Activated T-cell treated with anti-CD3 and anti-CD28 coated beads, Interleukin-2, amount 50 U/mL, for 4 hours (primary cell): ENCODE data around the gene AGXT2. TPM values are rescaled to one million over a fixed set of nuclear protein-coding genes. Genes with fewer than 3 reads are reported as not detected.

Experiments used
- ATAC-seq, 2 donors: fragments of 200-7000 bp; cut with Tn5 transposase; one replicate each; pipeline ENCODE4 v1.10.0; 2021
- DNase-seq: peaks from one replicate; pipeline ENCODE4 v3.0.0-alpha.2; 2020
- H3K27me3 Mint-ChIP-seq: one replicate; pipeline ENCODE4 v1.8.0; 2021; ENCODE audit warnings: low read depth, mixed read lengths
- H3K36me3 Mint-ChIP-seq: one replicate; pipeline ENCODE4 v1.8.0; 2022; ENCODE audit warnings: mixed read lengths; ENCODE audit not compliant: insufficient read depth
- H3K4me1 Mint-ChIP-seq: one replicate; pipeline ENCODE4 v1.8.0; 2021; ENCODE audit warnings: low read depth, mixed read lengths
- H3K4me3 Mint-ChIP-seq: one replicate; pipeline ENCODE4 v1.8.0; 2021; ENCODE audit warnings: mild to moderate bottlenecking, moderate library complexity, mixed read lengths
- H3K9me3 Mint-ChIP-seq: one replicate; pipeline ENCODE4 v1.8.0; 2021; ENCODE audit warnings: mixed read lengths
- total RNA-seq, 3 donors: library from RNA; stranded (reverse); gene quantifications; one replicate each; pipeline ENCODE4 v1.2.1, GENCODE V29; 2021

AGXT2 gene
- total RNA-seq, 3 donors from 2014 or later = not detected

DNA sequence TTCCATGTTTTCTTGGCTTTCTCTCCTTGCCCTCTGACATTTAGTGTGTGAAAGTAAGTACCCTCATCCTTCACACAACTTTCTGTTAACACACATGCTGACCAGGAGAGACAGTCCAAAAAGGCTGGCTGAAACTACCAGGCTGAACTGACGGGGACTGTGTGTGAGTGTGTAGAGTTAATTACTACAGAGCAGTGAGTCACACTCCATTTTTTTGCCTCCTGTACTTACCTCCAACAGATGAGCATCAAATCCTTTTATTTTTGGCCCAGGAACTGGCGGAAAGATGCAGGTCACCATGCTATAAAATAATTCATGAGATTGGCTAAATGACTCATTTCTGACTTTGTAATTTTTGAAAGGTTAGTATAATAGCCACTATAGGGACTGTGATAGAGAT is 20.2 kb upstream of the AGXT2 start:
- H3K9me3 Mint-ChIP-seq = no peaks in the 10 kb centered on the region
- no peak overlapping the region for H3K4me3 Mint-ChIP-seq
- ATAC-seq (no peak), DNase-seq (no peak)
- no peaks in the 10 kb centered on the region for H3K4me1 Mint-ChIP-seq
- no peaks in the 10 kb centered on the region for H3K36me3 Mint-ChIP-seq
- H3K27me3 Mint-ChIP-seq = peaks cover 22% of the 10 kb centered on the region

DNA sequence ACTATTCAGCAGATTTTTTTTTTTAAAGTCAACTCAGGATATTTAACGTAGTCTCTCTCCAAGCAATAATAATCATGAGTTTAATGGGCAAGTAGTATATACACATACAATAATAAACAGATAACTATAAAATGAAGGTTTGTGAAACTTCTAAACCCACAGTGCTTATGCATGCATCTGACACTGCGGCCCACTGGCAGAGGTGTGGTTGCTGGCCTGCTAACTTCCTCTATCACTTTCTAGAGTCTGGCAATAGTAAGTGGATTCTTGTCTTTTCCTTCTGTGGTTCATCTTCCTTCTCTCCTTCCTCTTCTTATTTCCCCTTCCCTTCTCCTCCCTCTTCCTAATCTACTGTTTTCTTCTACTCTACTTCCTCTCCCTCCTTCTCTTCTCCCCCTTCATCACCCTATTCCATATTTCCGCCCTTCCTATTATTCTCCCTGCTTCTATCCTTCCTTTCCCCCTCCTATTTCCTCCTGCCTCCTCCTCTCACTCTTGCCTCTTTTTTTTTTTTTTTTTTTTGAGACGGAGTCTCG is 18.6 kb upstream of the AGXT2 start:
- ATAC-seq (no peak), DNase-seq (no peak)
- no peak overlapping the region for H3K4me3 Mint-ChIP-seq
- no peaks in the 10 kb centered on the region for H3K4me1 Mint-ChIP-seq
- no peaks in the 10 kb centered on the region for H3K36me3 Mint-ChIP-seq
- no peaks in the 10 kb centered on the region for H3K9me3 Mint-ChIP-seq
- H3K27me3 Mint-ChIP-seq = peaks cover 22% of the 10 kb centered on the region

DNA sequence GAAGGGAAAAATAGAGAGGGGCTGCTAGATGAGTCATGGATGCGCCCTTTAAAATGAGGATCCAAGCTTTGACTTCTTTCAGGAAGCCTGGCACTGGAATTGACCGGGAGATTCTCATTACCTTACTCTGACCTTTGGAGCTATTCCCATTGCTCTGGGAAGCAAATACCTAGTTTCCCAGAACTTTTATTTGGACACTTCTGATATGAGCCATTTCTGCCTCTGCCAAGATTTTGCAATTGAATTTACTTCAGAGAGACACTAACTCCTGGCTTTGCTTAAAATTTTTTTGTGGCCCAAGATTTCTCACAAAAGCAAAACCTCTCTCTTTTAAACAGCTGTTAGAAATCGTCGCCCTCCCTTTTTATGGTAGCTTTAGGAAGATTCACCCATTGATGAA is 15.7 kb upstream of the AGXT2 start:
- no peak overlapping the region for H3K4me3 Mint-ChIP-seq
- no peaks in the 10 kb centered on the region for H3K9me3 Mint-ChIP-seq
- H3K4me1 Mint-ChIP-seq = peaks cover 2% of the 10 kb centered on the region
- no peak for ATAC-seq
- H3K36me3 Mint-ChIP-seq = no peaks in the 10 kb centered on the region
- DNase-seq = no peak
- H3K27me3 Mint-ChIP-seq = peaks cover 10% of the 10 kb centered on the region

DNA sequence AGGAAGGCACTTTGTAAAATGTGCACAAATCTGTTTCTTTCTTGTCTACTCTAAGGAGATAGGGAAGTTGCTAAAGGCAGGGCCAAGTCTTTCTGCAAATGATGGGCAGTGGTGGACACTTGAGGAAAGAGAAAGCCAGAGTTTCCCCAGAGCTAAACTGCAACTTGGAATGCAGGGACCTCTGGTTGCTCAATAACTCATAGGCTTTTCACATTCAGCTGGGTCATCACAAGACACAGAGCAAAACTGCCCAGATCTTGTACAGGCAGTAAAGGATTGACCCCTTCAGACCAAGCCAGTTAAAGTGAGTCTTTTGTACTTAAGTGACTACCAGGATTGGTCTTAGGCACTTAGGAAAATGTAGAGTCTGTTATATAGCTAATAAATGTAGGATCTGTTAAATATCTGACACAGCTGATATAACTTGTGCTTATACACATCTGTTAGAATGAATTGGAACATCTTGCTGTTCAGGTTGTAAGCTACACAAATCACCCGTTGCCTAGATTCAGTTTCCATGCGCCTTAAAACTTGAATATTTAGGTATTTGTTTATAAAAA is 13.5 kb upstream of the AGXT2 start:
- H3K4me1 Mint-ChIP-seq = peaks cover 9% of the 10 kb centered on the region
- ATAC-seq = no peak
- peaks cover 8% of the 10 kb centered on the region for H3K27me3 Mint-ChIP-seq
- no peak overlapping the region for H3K4me3 Mint-ChIP-seq
- no peaks in the 10 kb centered on the region for H3K9me3 Mint-ChIP-seq
- DNase-seq = no peak
- H3K36me3 Mint-ChIP-seq = no peaks in the 10 kb centered on the region

DNA sequence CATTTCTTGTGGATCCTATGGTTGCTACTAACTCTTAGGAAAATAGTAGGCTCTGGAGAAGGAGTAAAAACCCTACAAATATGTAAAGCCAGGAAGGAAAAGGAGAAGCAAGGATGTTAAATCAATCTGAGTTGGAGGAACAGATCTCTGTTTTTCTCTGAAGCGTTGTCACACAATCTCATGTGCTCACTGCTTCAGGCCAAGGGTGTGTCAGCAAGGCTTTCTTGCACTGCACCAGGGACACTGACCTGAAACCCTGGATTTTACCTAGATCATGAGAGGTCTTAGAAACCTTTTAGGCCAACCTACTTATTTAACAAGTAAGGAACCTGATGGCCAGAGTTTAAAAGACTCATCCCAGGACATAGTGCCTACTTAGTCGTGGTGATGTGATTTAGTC is 12.5 kb upstream of the AGXT2 start:
- Mint-ChIP-seq H3K27me3 (peaks cover 9% of the 10 kb centered on the region), H3K4me3 (no peak overlapping the region), H3K9me3 (no peaks in the 10 kb centered on the region), H3K4me1 (peaks cover 9% of the 10 kb centered on the region), H3K36me3 (no peaks in the 10 kb centered on the region)
- ATAC-seq (no peak), DNase-seq (no peak)

DNA sequence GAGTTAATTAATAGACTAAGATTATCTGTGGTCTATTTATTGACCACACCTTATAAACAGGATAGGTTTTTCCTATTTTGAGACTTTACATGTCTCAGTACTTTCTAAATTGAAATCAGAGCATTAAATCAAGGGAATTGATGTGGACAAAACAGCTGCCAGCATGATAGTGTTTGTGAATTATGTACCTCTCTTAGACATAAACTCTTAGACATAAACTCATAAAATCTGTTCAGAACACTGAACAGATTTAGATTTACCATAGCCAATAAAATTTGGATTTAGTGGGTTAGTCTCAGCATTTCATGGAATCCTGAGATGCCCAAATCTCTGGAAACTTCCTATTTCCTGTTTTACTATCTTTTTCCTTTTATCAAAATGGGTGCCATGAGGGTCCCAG is 11.5 kb upstream of the AGXT2 start:
- Mint-ChIP-seq H3K27me3 (peaks cover 9% of the 10 kb centered on the region), H3K4me1 (peaks cover 9% of the 10 kb centered on the region), H3K36me3 (no peaks in the 10 kb centered on the region), H3K4me3 (no peak overlapping the region), H3K9me3 (no peaks in the 10 kb centered on the region)
- DNase-seq = no peak
- ATAC-seq = no peak

DNA sequence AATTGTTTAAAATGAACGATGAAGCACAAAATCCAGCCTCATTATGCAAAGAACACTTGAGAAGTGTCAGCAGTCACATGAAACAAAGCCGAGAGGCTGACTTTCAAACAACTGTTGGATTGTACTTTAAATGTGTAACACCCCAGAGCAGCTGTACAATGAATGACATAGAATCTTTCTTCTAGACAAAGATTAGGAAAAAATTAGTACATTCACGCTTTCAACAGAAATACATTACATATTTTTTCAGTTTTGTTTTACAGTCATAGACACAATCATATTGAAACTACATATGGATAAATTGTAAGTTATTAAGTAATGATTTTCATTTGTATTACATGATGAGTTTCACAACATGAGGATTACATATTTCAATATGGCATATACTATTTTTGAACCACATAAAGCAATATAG is 10.6 kb upstream of the AGXT2 start:
- no peak for DNase-seq
- ATAC-seq = peak; percentile 74 to 90
- Mint-ChIP-seq H3K36me3 (no peaks in the 10 kb centered on the region), H3K9me3 (no peaks in the 10 kb centered on the region), H3K27me3 (peaks cover 11% of the 10 kb centered on the region), H3K4me3 (no peak overlapping the region), H3K4me1 (peaks cover 9% of the 10 kb centered on the region)

DNA sequence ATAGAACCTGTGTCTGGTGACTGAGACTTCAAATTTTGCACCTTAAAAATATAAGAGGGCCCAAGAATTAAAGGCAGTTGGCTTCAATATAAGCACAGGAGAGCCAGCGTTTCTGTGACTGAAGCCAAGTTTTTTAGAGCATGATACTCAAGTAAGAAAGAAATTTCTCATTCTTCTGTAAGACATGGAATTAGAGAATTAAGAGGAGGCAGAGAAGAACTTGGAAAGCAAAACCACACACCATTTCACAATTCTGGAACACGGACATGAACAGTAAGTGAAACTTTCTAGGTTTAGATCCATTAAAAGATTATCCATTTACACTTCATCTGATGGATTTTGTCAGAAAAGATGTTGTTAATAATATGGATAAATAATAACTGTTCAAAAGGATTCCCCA is 8.9 kb upstream of the AGXT2 start:
- H3K27me3 Mint-ChIP-seq = peaks cover 11% of the 10 kb centered on the region
- ATAC-seq (no peak), DNase-seq (no peak)
- H3K9me3 Mint-ChIP-seq = no peaks in the 10 kb centered on the region
- no peak overlapping the region for H3K4me3 Mint-ChIP-seq
- H3K4me1 Mint-ChIP-seq = peaks cover 9% of the 10 kb centered on the region
- H3K36me3 Mint-ChIP-seq = no peaks in the 10 kb centered on the region

DNA sequence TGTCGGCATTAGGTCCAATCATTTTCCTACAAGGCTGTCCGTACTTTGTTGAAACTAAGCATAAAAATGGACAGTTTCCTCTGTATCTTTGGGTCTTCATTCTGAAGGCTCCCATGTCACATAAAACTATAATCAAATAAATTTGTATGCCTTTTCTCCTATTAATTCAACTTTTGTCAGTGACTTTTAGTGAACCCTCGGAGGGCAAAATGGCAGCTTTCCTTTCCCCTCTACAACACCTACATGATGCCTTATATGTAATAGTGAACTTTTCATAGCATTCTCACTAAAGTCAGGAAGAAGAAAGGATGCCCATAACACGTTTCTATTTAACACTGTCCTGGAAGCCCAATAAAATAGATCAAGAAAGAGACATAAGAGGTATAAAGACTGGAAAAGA is 5.1 kb upstream of the AGXT2 start:
- Mint-ChIP-seq H3K4me1 (peaks cover 2% of the 10 kb centered on the region), H3K9me3 (no peaks in the 10 kb centered on the region), H3K4me3 (no peak overlapping the region), H3K27me3 (peaks cover 19% of the 10 kb centered on the region), H3K36me3 (no peaks in the 10 kb centered on the region)
- ATAC-seq (no peak), DNase-seq (no peak)

DNA sequence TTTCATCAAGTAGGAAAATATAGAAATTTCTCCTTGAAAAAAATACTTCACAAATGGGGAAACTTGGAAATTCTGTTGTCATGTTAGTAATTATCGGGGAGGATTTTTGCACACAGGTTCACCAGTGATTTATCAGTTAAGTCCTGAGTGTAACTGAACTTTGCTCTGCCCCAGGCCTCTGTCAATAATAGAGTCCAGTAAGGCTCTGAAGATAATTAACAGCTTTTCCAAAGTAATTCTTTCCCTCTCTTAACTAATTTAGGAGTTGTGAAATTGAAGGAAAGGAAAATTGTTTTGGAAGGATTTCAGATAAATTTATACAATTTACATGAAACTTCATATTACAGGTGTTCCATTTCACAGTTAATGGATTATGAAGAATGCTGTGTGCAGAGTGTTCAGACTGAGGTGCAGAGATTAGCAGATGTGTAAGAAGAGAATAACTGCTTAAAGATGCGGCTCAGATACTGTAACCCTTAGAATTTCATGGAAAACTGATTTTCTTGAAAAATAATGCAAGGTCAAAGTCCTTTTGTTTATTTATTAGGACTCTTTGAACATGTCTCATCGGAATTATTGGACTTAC is 2.9 kb upstream of the AGXT2 start:
- Mint-ChIP-seq H3K36me3 (no peaks in the 10 kb centered on the region), H3K27me3 (peaks cover 14% of the 10 kb centered on the region), H3K9me3 (no peaks in the 10 kb centered on the region), H3K4me3 (no peak overlapping the region), H3K4me1 (no peaks in the 10 kb centered on the region)
- DNase-seq (no peak), ATAC-seq (no peak)

DNA sequence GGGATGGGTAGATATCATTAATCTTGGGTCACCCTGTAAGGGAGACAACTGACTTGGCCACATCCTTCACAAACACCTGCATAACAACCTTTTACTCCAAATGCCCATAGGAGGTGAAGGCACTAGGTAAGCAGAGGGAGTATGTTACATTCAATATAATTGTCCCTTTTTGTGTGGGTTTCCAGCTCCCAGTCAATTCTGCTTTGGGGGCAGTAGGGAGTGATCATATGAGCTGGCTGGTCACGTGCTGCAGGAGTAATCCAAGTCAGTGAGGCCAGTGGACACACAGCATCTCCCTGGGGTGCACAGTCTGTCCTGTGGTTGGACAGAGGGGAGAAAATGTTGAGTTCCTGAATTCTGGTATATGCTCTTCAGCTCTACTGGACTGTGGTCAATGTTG is 1.2 kb upstream of the AGXT2 start:
- no peaks in the 10 kb centered on the region for H3K4me1 Mint-ChIP-seq
- DNase-seq (no peak), ATAC-seq (no peak)
- H3K4me3 Mint-ChIP-seq = no peak overlapping the region
- H3K9me3 Mint-ChIP-seq = no peaks in the 10 kb centered on the region
- peaks cover 14% of the 10 kb centered on the region for H3K27me3 Mint-ChIP-seq
- no peaks in the 10 kb centered on the region for H3K36me3 Mint-ChIP-seq

DNA sequence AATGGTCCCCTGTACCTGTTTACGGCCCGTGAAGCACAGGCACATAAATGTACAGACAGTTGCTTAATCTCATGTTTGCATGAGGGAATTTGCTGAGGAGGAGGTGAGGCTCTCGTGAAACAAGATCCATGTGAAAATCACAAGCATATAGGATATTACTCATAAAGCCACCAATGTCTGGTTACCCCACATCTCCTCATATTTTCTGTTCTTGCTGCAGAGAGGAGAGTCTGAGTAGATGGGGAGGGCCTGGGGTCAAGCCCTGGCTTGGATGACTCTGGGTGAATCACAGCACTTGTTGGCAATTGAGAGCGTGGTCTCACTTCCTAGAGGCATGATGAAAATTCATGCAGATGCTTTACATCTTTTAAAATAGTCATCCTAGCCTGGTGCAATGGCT is 975 bp downstream of the AGXT2 start:
- no peak for ATAC-seq
- no peaks in the 10 kb centered on the region for H3K36me3 Mint-ChIP-seq

DNA sequence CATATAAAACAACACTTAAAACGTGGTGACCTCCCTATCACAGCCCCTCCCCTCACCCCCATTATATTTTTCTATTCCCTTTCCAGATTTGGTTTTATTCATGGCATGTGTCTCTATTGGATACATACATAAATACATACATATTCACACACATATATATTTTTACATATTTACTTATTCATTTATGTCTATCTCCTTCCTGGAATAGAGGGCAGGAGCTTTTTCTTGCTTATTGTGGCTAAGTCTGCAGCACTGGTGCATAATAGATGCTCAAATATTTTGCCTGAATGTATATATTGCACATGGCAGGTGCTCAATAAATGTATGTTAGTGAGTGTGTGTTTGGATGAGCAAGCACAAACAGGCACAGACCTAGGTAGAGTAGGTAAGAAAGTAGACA is 2.5 kb downstream of the AGXT2 start:
- H3K36me3 Mint-ChIP-seq = no peaks in the 10 kb centered on the region
- DNase-seq (no peak), ATAC-seq (no peak)
- no peak overlapping the region for H3K4me3 Mint-ChIP-seq
- no peaks in the 10 kb centered on the region for H3K4me1 Mint-ChIP-seq
- peaks cover 11% of the 10 kb centered on the region for H3K27me3 Mint-ChIP-seq
- H3K9me3 Mint-ChIP-seq = no peaks in the 10 kb centered on the region

More for the DNA sequence above, 975 bp downstream of the AGXT2 start:
- Mint-ChIP-seq H3K4me3 (no peak overlapping the region), H3K27me3 (peaks cover 12% of the 10 kb centered on the region), H3K4me1 (no peaks in the 10 kb centered on the region), H3K9me3 (no peaks in the 10 kb centered on the region)
- DNase-seq = no peak

DNA sequence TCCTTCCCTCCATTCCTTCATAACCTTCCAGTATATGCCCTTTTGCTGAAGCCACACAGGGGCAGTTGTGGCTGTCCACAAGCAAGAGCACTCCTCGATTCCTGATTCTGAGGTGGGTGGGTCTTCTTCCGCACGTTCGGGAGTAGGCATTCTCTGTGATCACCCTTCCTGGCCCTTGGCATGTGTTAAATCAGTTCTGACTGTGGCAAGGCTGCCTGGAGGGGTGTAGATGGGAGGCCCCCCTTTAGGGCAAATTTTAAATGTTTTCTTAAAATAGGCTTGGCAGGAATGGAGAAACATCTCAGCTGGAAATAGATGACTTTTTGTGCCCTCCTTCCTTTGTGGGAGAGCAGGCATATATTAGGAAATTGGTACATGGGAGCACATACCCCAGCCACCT is 3.1 kb downstream of the AGXT2 start:
- Mint-ChIP-seq H3K9me3 (no peaks in the 10 kb centered on the region), H3K4me1 (no peaks in the 10 kb centered on the region), H3K36me3 (no peaks in the 10 kb centered on the region), H3K4me3 (no peak overlapping the region), H3K27me3 (peaks cover 9% of the 10 kb centered on the region)
- ATAC-seq = no peak
- no peak for DNase-seq

DNA sequence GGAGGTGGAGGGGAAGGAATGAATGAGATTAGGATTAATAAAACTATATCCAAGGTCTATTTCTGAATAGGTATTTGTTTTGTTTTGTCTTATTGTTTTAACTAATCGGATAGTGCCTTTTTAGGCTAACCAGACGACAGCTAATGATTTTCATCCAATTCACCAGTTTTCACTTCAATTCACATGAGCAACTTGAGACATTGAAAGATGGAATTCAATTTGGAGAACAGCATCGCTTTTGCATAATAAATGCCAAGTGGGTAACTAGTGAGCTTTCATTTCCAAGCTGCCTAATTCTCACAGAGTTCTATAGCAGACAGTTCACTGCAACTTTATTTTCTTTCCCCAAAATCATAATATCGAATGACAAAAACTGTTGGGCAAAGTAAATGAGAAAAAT is 5.0 kb downstream of the AGXT2 start:
- Mint-ChIP-seq H3K27me3 (peaks cover 7% of the 10 kb centered on the region), H3K4me3 (no peak overlapping the region), H3K4me1 (no peaks in the 10 kb centered on the region), H3K36me3 (no peaks in the 10 kb centered on the region), H3K9me3 (no peaks in the 10 kb centered on the region)
- no peak for ATAC-seq
- no peak for DNase-seq
